SK-N-SH treated with all-trans-retinoic acid at 6 μM for 48 hours (cell line): ENCODE measurements around the gene PTPRF.

Source experiments
- ATAC-seq: fragments of 200-7000 bp; cut with Tn5 transposase; 3 replicates; pipeline ENCODE4 v1.9.1; 2020; ENCODE audit warnings: mild to moderate bottlenecking, moderate library complexity
- ARNTL ChIP-seq: fragments of 450-650 bp; formaldehyde crosslinking; IDR thresholded peaks from 2 replicates; pipeline ENCODE4 v1.5.0; 2020; ENCODE audit warnings: low read depth, mild to moderate bottlenecking, moderate library complexity, borderline replicate concordance
- BACH2 ChIP-seq: fragments of 250-450 bp; sonication (Bioruptor Pico); IDR thresholded peaks from 2 replicates; pipeline ENCODE4 v1.9.0; 2021; ENCODE audit warnings: mild to moderate bottlenecking, borderline replicate concordance
- CSDC2 ChIP-seq: fragments of 250-450 bp; sonication (Bioruptor Pico); IDR thresholded peaks from 2 replicates; pipeline ENCODE4 v1.5.0; 2020; ENCODE audit warnings: mild to moderate bottlenecking, moderate library complexity
- ESRRG ChIP-seq: fragments of 250-450 bp; sonication (Bioruptor Pico); IDR thresholded peaks from 2 replicates; pipeline ENCODE4 v1.6.1; 2021; ENCODE audit warnings: mild to moderate bottlenecking
- GLIS3 ChIP-seq: fragments of 250-450 bp; sonication (Bioruptor Pico); IDR thresholded peaks from 2 replicates; pipeline ENCODE4 v1.5.0; 2020; ENCODE audit warnings: mild to moderate bottlenecking, moderate library complexity
- ISL1 ChIP-seq: fragments of 250-450 bp; sonication (Bioruptor Pico); IDR thresholded peaks from 2 replicates; pipeline ENCODE4 v2.1.2; 2022; ENCODE audit warnings: mild to moderate bottlenecking, moderate library complexity
- OSR1 ChIP-seq: fragments of 250-450 bp; sonication (Bioruptor Pico); IDR thresholded peaks from 2 replicates; pipeline ENCODE4 v1.8.0; 2022; ENCODE audit warnings: moderate library complexity, mild to moderate bottlenecking, inconsistent platforms
- PATZ1 ChIP-seq: fragments of 250-450 bp; sonication (Bioruptor Pico); IDR thresholded peaks from 2 replicates; pipeline ENCODE4 v1.8.0; 2020; ENCODE audit warnings: mild to moderate bottlenecking, moderate library complexity, borderline replicate concordance
- PPARA ChIP-seq: fragments of 250-450 bp; sonication (Bioruptor Pico); IDR thresholded peaks from 2 replicates; pipeline ENCODE4 v1.5.0; 2020; ENCODE audit warnings: mild to moderate bottlenecking, borderline replicate concordance
- RARB ChIP-seq: fragments of 250-450 bp; sonication (Bioruptor Pico); IDR thresholded peaks from 2 replicates; pipeline ENCODE4 v1.8.0; 2021; ENCODE audit warnings: mild to moderate bottlenecking, moderate library complexity
- SNAI2 ChIP-seq: fragments of 250-450 bp; sonication (Bioruptor Pico); IDR thresholded peaks from 2 replicates; pipeline ENCODE4 v1.5.0; 2020; ENCODE audit warnings: mild to moderate bottlenecking, moderate library complexity
- TCF4 ChIP-seq: fragments of 250-450 bp; sonication (Bioruptor Pico); IDR thresholded peaks from 2 replicates; pipeline ENCODE4 v1.8.0; 2021; ENCODE audit warnings: mild to moderate bottlenecking, moderate library complexity, borderline replicate concordance
- TOX ChIP-seq: fragments of 250-450 bp; sonication (Bioruptor Pico); IDR thresholded peaks from 2 replicates; pipeline ENCODE4 v1.8.0; 2021; ENCODE audit warnings: mild to moderate bottlenecking, moderate library complexity, borderline replicate concordance
- TSHZ2 ChIP-seq: fragments of 250-450 bp; sonication (Bioruptor Pico); IDR thresholded peaks from 2 replicates; pipeline ENCODE4 v1.5.0; 2020; ENCODE audit warnings: mild to moderate bottlenecking, moderate library complexity
- ZC3H10 ChIP-seq: fragments of 250-450 bp; sonication (Bioruptor Pico); IDR thresholded peaks from 2 replicates; pipeline ENCODE4 v1.5.1; 2021; ENCODE audit warnings: mild to moderate bottlenecking, moderate library complexity
- ZFP3 ChIP-seq: fragments of 250-450 bp; sonication (Bioruptor Pico); IDR thresholded peaks from 2 replicates; pipeline ENCODE4 v1.5.0; 2020; ENCODE audit warnings: mild to moderate bottlenecking, moderate library complexity
- ZFP30 ChIP-seq: fragments of 450-650 bp; formaldehyde crosslinking; IDR thresholded peaks from 2 replicates; pipeline ENCODE4 v1.5.0; 2022; ENCODE audit warnings: mild to moderate bottlenecking, moderate library complexity
- ZNF565 ChIP-seq: fragments of 450-650 bp; formaldehyde crosslinking; conservative IDR thresholded peaks from 2 replicates; pipeline ENCODE4 v1.5.0; 2020; ENCODE audit warnings: low read depth, mild to moderate bottlenecking, moderate library complexity
- ZNF70 ChIP-seq: fragments of 450-650 bp; formaldehyde crosslinking; IDR thresholded peaks from 2 replicates; pipeline ENCODE4 v1.5.0; 2020; ENCODE audit warnings: mild to moderate bottlenecking, moderate library complexity
- ZNF8 ChIP-seq: fragments of 450-650 bp; formaldehyde crosslinking; IDR thresholded peaks from 2 replicates; pipeline ENCODE4 v1.5.0; 2020; ENCODE audit warnings: mild to moderate bottlenecking, moderate library complexity
- TF ChIP-seq, protein P1 (sequence below): fragments of 250-450 bp; sonication (Bioruptor Pico); IDR thresholded peaks from 2 replicates; pipeline ENCODE4 v1.5.1; 2021; ENCODE audit warnings: mild to moderate bottlenecking, moderate library complexity
- TF ChIP-seq, protein P2 (sequence below): fragments of 250-450 bp; sonication (Bioruptor Pico); IDR thresholded peaks from 2 replicates; pipeline ENCODE4 v1.8.0; 2021; ENCODE audit warnings: low read depth, mild to moderate bottlenecking, moderate library complexity, borderline replicate concordance
- TF ChIP-seq, protein P3 (sequence below): fragments of 250-450 bp; sonication (Bioruptor Pico); IDR thresholded peaks from 2 replicates; pipeline ENCODE4 v1.5.1; 2020; ENCODE audit warnings: low read depth, mild to moderate bottlenecking, moderate library complexity

Gene PTPRF

DNA sequence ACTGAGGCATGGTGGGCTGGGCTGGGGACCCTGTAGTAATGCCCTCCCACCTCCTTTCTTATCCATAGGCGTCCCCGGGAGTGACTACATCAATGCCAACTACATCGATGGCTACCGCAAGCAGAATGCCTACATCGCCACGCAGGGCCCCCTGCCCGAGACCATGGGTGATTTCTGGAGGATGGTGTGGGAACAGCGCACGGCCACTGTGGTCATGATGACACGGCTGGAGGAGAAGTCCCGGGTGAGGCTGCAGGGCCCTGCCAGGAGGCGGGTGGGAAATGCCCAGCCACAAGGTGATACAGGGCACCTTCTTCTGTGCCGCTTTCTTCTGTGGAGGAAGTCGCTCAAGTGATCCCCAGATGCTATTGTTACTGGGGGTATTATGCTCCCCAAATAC is 87.0 kb downstream of the PTPRF start:
- TF ChIP-seq ISL1 (CRISPR knock-in tag), result no peak
- TF ChIP-seq RARB (CRISPR knock-in tag), result no peak
- no peak for TF ChIP-seq ZC3H10 (CRISPR knock-in tag)
- TF ChIP-seq GLIS3 (CRISPR knock-in tag), result no peak
- no peak for TF ChIP-seq ZNF8 (CRISPR knock-in tag)
- no peak for TF ChIP-seq ARNTL (CRISPR knock-in tag)
- TF ChIP-seq, all 23 proteins: peak for 0
- no peak for ATAC-seq

- TF ChIP-seq CSDC2, result no peak
- no peak for TF ChIP-seq BACH2
- TF ChIP-seq GLIS3 (CRISPR knock-in tag), result no peak
- TF ChIP-seq ZFP3, result no peak
- TF ChIP-seq ARNTL (CRISPR knock-in tag), result no peak
- TF ChIP-seq TOX (CRISPR knock-in tag), result no peak
- no peak for ATAC-seq
Measured at GRCh38 chr1:43618521-43619313, 88.0 kb downstream of the PTPRF start.

DNA sequence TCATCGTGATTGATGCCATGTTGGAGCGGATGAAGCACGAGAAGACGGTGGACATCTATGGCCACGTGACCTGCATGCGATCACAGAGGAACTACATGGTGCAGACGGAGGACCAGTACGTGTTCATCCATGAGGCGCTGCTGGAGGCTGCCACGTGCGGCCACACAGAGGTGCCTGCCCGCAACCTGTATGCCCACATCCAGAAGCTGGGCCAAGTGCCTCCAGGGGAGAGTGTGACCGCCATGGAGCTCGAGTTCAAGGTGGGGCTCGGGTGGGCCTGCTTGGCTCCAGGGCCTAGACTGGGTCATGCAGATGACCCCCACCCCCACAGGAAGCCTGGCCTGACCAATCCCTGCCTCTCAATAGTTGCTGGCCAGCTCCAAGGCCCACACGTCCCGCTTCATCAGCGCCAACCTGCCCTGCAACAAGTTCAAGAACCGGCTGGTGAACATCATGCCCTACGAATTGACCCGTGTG is 88.7 kb downstream of the PTPRF start:
- TF ChIP-seq TOX (CRISPR knock-in tag) (no peak), ZNF565 (CRISPR knock-in tag) (no peak), ZNF70 (CRISPR knock-in tag) (no peak), PPARA (CRISPR knock-in tag) (no peak), ISL1 (CRISPR knock-in tag) (no peak), TCF4 (CRISPR knock-in tag) (no peak), ARNTL (CRISPR knock-in tag) (no peak), RARB (CRISPR knock-in tag) (no peak), ZFP30 (CRISPR knock-in tag) (no peak), SNAI2 (no peak), PATZ1 (CRISPR knock-in tag) (no peak), OSR1 (no peak), ESRRG (no peak), ZNF8 (CRISPR knock-in tag) (no peak), GLIS3 (CRISPR knock-in tag) (no peak), ZC3H10 (CRISPR knock-in tag) (no peak)
- TF ChIP-seq, protein P1, sequence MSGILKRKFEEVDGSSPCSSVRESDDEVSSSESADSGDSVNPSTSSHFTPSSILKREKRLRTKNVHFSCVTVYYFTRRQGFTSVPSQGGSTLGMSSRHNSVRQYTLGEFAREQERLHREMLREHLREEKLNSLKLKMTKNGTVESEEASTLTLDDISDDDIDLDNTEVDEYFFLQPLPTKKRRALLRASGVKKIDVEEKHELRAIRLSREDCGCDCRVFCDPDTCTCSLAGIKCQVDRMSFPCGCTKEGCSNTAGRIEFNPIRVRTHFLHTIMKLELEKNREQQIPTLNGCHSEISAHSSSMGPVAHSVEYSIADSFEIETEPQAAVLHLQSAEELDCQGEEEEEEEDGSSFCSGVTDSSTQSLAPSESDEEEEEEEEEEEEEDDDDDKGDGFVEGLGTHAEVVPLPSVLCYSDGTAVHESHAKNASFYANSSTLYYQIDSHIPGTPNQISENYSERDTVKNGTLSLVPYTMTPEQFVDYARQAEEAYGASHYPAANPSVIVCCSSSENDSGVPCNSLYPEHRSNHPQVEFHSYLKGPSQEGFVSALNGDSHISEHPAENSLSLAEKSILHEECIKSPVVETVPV (CRISPR knock-in tag), result no peak
- TF ChIP-seq, protein P2, sequence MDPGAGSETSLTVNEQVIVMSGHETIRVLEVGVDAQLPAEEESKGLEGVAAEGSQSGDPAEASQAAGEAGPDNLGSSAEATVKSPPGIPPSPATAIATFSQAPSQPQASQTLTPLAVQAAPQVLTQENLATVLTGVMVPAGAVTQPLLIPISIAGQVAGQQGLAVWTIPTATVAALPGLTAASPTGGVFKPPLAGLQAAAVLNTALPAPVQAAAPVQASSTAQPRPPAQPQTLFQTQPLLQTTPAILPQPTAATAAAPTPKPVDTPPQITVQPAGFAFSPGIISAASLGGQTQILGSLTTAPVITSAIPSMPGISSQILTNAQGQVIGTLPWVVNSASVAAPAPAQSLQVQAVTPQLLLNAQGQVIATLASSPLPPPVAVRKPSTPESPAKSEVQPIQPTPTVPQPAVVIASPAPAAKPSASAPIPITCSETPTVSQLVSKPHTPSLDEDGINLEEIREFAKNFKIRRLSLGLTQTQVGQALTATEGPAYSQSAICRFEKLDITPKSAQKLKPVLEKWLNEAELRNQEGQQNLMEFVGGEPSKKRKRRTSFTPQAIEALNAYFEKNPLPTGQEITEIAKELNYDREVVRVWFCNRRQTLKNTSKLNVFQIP, result no peak
- no peak for ATAC-seq

DNA sequence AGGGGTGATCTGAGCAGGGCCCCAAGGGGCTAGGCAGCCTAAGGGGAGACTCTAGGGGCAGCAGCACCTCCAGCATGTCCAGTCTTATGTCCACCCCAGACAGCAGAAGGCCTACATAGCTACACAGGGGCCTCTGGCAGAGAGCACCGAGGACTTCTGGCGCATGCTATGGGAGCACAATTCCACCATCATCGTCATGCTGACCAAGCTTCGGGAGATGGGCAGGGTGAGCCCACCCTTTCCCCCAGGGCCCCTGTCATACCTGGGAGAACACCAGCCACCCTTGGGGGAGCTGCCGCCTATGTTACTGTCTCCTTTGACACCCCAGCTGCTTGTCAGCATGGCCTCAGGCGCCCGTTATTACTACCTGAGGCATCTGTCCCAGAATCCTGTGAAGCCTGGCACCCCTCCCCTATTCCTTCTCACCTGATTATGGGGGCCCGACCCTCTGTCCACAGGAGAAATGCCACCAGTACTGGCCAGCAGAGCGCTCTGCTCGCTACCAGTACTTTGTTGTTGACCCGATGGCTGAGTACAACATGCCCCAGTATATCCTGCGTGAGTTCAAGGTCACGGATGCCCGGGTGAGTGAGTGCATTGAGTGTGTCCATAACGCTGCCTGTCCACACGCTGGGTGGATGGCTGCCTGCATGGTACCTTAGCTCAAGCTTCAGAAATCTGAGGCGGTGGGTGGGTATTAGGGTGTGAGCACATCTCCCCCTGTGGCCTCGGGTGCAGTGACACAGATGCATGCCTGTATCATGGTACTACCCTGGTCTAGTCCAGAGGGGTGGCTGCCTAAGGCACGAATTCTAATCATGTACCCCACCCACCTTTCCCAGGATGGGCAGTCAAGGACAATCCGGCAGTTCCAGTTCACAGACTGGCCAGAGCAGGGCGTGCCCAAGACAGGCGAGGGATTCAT is 89.6 kb downstream of the PTPRF start:
- TF ChIP-seq ZFP30 (CRISPR knock-in tag) (no peak), SNAI2 (no peak), RARB (CRISPR knock-in tag) (no peak), GLIS3 (CRISPR knock-in tag) (no peak), ESRRG (no peak), TSHZ2 (no peak)
- TF ChIP-seq, protein P3, sequence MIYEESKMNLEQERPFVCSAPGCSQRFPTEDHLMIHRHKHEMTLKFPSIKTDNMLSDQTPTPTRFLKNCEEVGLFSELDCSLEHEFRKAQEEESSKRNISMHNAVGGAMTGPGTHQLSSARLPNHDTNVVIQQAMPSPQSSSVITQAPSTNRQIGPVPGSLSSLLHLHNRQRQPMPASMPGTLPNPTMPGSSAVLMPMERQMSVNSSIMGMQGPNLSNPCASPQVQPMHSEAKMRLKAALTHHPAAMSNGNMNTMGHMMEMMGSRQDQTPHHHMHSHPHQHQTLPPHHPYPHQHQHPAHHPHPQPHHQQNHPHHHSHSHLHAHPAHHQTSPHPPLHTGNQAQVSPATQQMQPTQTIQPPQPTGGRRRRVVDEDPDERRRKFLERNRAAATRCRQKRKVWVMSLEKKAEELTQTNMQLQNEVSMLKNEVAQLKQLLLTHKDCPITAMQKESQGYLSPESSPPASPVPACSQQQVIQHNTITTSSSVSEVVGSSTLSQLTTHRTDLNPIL, result no peak
- TF ChIP-seq, all 23 proteins: peak for 0
- ATAC-seq, result no peak
